ENCODE measurements around the gene RASSF6.
"Not testable (repeated sequence)": the region's sequence is repeated elsewhere in the genome, so short reads cannot be mapped to it uniquely, and the experiment has no call there.

Gene RASSF6

DNA sequence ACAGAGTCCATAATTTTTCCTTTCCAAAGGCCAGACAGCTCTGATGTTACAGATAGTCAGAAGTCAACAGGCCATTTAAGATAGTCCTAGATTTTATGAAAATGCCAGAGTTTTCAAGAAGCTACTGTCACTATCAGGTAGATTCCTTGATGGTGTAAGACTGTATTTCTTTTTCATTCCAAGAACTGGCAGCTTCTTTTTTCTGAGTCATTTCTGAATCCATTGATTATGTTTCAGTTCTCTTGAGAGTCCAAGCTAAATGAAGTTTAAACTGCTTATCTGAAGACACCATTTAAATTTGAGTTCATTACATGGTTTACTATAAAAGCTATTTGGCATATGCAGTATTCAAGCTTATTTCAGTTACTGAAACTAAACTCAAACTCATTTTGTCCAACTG is 44.6 kb downstream of the RASSF6 start:
- H3K9ac ChIP-seq = no peak overlapping the region
- no peak overlapping the region for H3K4me3 ChIP-seq
- H4K20me1 ChIP-seq = no peaks in the 10 kb centered on the region
- H3K4me1 ChIP-seq = peaks cover 0 to 6% (median 0%) of the 10 kb centered on the region in 10 experiments; a peak in 4 of 20 replicates
- TF ChIP-seq Cebpa-rat (IDR thresholded peaks at IDR 0.05) = no peak
- H3K4me2 ChIP-seq = no peak overlapping the region
- no peaks in the 10 kb centered on the region for H3K36me3 ChIP-seq
- no peaks in the 10 kb centered on the region for H3K9me3 ChIP-seq (replicated peaks in 1 of 11)
- H3K27ac ChIP-seq = no peak overlapping the region
- no peaks in the 10 kb centered on the region for H3K27me3 ChIP-seq

DNA sequence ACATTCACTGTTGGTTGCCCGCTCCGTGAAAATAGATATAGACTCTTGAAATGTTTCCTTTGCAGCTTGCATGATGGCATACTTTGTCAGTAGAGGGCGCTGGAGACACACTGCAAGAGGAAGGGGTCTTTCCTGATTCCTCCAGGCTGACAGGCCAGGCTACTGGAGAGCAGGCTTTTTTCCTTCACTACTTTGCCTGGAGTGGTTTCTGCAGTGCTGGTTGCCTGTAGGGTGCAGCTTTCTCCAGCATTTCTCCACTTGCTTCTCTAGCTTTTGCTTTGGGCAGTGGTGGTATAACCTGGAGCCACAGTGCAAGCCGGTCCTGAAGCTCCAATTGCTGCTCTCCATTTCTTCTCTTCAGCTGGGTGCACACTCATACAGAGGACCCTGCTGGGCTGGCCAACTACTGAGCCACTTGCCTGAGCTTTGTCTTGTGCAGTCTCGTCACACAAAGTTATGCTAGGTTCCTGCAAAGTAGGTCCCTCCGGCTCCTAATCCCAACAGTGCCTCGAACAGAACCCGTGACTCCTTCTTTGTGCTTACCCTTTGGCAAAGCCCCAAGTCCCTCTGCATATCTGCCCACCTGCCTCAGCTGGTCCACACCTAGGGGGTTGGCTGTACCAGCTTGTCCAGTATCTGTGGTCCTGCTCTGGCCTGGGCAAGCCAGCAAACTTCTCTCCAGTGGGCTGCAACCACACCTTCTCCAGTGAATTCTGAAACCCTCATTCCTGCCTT is 46.3 kb downstream of the RASSF6 start:
- TF ChIP-seq Cebpa-rat (IDR thresholded peaks at IDR 0.05) = no peak
- Histone ChIP-seq H4K20me1 (no peaks in the 10 kb centered on the region), H3K36me3 (no peaks in the 10 kb centered on the region), H3K27ac (no peak overlapping the region), H3K4me1 (peaks cover 0 to 6% (median 0%) of the 10 kb centered on the region in 10 experiments; a peak in 4 of 20 replicates), H3K9me3 (replicated peaks in 1 of 11) (no peaks in the 10 kb centered on the region), H3K4me2 (no peak overlapping the region), H3K4me3 (no peak overlapping the region), H3K27me3 (no peaks in the 10 kb centered on the region), H3K9ac (no peak overlapping the region)

DNA sequence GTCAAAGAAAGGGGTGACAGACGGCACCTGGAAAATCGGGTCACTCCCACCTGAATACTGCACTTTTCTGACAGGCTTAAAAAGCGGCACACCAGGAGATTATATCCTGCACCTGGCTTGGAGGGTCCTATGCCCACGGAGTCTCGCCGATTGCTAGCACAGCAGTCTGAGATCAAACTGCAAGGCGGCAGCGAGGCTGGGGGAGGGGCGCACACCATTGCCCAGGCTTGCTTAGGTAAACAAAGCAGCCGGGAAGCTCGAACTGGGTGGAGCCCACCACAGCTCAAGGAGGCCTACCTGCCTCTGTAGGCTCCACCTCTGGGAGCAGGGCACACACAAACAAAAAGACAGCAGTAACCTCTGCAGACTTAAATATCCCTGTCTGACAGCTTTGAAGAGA is 69.4 kb downstream of the RASSF6 start:
- H3K4me2 ChIP-seq; H3K36me3 ChIP-seq; H3K27ac ChIP-seq; H3K4me3 ChIP-seq; H4K20me1 ChIP-seq; H3K9ac ChIP-seq; H3K4me1 ChIP-seq; H3K9me3 ChIP-seq (replicated peaks in 1 of 11); H3K27me3 ChIP-seq: not testable (repeated sequence)

DNA sequence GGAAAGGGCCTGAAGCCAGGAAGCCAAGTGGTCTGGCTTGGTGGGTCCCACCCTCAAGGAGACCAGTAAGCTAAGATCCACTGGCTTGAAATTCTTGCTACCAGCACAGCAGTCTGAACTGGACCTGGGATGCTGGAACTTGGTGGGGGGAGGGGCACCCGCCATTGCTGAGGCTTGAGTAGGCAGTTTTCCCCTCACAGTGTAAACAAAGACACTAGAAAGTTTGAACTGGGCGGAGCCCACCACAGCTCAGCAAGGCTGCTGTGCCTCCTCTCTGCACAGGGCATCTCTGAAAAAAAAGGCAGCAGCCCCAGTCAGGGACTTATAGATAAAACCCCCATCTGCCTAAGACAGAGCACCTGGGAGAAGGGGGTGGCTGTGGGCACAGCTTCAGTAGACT is 75.6 kb downstream of the RASSF6 start:
- Histone ChIP-seq H3K4me2 (no peak overlapping the region), H3K27me3 (no peaks in the 10 kb centered on the region), H3K4me3 (no peak overlapping the region), H4K20me1 (no peaks in the 10 kb centered on the region), H3K9me3 (replicated peaks in 1 of 11) (no peaks in the 10 kb centered on the region; a peak in 1 of 22 replicates), H3K36me3 (no peaks in the 10 kb centered on the region), H3K9ac (no peak overlapping the region), H3K27ac (no peak overlapping the region), H3K4me1 (no peaks in the 10 kb centered on the region)
- TF ChIP-seq Cebpa-rat (IDR thresholded peaks at IDR 0.05) = no peak

DNA sequence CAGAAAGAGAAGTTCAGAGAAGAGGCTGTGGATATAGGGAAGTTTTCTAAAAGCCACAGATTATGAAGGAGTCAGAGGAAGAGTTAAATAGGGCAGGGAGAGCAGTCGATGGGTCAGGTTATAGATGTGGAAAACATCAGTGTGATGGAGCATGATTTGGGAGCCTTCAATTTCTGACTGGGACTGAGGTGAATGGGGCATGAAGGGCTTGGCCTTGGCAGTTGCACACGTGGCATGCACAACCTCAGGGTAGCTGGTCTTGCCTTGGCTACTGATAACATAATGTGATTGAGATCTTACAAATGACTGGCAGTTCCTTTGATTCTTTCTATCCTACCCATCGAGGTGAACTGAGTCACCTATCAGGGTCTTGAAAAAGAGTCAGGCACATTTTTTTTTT is 79.0 kb downstream of the RASSF6 start:
- Histone ChIP-seq H3K27me3 (no peaks in the 10 kb centered on the region), H3K9me3 (replicated peaks in 1 of 11) (no peaks in the 10 kb centered on the region; a peak in 1 of 22 replicates), H3K9ac (no peak overlapping the region), H3K4me1 (no peaks in the 10 kb centered on the region), H3K4me2 (no peak overlapping the region), H3K36me3 (no peaks in the 10 kb centered on the region), H4K20me1 (no peaks in the 10 kb centered on the region), H3K27ac (no peak overlapping the region), H3K4me3 (no peak overlapping the region)
- no peak for TF ChIP-seq Cebpa-rat (IDR thresholded peaks at IDR 0.05)

DNA sequence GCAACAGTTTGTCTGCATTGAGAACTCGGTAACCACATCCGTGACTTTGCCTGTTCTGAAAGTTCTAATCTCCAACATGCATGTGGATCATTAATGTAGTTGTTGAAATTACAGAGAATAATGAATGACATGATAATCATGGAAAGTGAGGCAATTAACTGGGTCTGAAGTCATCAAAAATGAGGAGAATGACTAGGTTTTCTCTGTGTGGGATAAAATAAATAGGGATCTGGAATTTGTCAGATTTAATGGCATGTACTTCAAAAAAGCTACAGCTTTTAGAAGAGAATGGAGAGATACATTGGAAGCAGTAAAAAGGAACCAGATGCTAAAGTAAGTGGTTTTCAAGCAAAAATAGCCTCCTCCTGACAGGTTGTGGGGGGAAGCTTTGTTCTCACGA is 79.4 kb downstream of the RASSF6 start:
- no peak overlapping the region for H3K4me3 ChIP-seq
- H3K9me3 ChIP-seq (replicated peaks in 1 of 11) = no peaks in the 10 kb centered on the region; a peak in 1 of 22 replicates
- no peak overlapping the region for H3K27ac ChIP-seq
- H3K4me1 ChIP-seq = no peaks in the 10 kb centered on the region
- TF ChIP-seq Cebpa-rat (IDR thresholded peaks at IDR 0.05) = no peak
- no peaks in the 10 kb centered on the region for H3K36me3 ChIP-seq
- H4K20me1 ChIP-seq = no peaks in the 10 kb centered on the region
- H3K4me2 ChIP-seq = no peak overlapping the region
- H3K9ac ChIP-seq = no peak overlapping the region
- no peaks in the 10 kb centered on the region for H3K27me3 ChIP-seq

DNA sequence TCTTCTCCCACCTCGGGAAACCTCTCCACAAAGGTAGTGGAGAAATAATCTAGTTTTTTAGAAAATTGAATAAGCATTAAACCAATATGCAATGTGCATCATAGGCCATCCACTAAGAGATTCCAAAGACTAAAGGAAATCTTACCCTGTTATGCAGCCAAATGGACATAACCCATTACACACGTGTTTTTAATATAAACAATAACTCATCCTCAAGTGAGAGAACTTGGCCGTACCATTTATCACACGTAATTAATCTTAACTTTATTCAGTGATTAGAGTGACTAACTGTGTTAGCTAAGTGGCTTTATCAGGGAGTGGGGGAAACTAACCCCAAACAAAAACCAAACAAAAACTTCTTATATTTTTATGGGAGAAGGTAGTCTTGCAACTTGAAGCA is 80.8 kb downstream of the RASSF6 start:
- TF ChIP-seq Cebpa-rat (IDR thresholded peaks at IDR 0.05) = no peak
- Histone ChIP-seq H3K9ac (no peak overlapping the region), H4K20me1 (no peaks in the 10 kb centered on the region), H3K9me3 (replicated peaks in 1 of 11) (no peaks in the 10 kb centered on the region; a peak in 1 of 22 replicates), H3K27me3 (no peaks in the 10 kb centered on the region), H3K4me3 (no peak overlapping the region), H3K4me1 (no peaks in the 10 kb centered on the region), H3K27ac (no peak overlapping the region), H3K36me3 (no peaks in the 10 kb centered on the region), H3K4me2 (no peak overlapping the region)

DNA sequence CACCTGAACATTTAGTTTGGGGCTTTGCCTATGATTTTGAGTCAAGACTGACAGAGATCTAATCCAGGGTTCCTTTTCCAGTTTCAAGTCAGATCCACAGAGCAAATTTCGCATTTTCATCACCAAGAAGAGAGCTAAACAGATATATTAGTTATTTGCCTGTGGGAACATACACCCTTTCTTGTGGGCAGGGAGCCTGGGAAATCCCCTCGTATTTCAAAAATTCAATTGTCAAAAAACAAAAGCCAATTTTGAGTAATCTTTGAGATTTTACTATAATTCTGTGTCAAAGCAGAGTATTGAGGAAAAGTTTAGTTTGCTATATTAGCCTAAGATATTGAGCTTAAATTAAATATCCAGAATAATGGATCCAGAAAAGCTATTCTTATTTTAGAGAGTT is 82.1 kb downstream of the RASSF6 start:
- no peaks in the 10 kb centered on the region for H3K4me1 ChIP-seq
- no peak overlapping the region for H3K9ac ChIP-seq
- no peaks in the 10 kb centered on the region for H3K36me3 ChIP-seq
- no peaks in the 10 kb centered on the region for H3K9me3 ChIP-seq (replicated peaks in 1 of 11)
- TF ChIP-seq Cebpa-rat (IDR thresholded peaks at IDR 0.05) = no peak
- H3K4me2 ChIP-seq = no peak overlapping the region
- H3K27me3 ChIP-seq = no peaks in the 10 kb centered on the region
- H3K4me3 ChIP-seq = no peak overlapping the region
- no peak overlapping the region for H3K27ac ChIP-seq
- H4K20me1 ChIP-seq = no peaks in the 10 kb centered on the region

DNA sequence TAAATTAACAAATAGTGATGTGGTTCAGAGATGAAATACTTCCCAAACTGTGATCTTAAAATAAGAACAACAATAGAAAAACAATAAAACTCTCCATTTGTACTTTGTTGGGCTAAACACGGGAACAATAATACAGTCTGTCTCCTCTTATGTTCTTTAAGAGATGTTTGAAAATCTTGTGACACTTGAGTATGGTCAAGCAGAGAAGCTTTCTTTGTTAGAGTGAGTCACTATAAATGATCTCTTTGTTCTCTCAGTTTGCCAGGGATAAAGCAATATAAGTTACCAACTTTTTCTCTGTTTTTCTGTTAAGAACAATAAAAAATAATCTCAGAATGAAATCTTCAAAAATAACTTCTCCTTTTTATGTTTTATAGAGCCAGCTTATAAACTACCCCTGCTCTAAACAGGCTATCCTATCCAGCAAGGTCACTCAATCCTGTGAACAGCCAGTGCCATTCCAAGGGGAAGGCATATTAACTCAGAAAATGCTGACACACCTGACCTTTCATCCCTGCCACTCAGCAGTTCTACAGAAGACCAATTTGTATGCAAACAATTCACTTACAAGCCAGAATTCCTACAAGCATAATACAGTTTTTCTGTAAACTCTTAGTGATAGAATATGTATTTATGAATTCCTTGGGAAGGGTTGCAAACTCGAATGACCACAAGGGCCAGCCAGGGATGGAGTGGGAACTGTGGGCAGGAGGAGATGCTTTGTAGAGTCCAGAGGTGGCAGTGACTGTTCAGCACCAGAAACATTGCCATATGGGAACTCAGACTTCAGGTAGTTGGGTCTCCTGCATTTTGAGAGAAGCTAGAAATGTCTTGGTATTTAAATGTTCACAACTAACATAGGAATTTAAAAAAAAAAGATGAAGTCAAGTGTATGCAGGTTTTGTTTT is 86.5 kb downstream of the RASSF6 start:
- no peak overlapping the region for H3K4me2 ChIP-seq
- H3K9me3 ChIP-seq (replicated peaks in 1 of 11) = no peaks in the 10 kb centered on the region
- H3K4me1 ChIP-seq = no peaks in the 10 kb centered on the region
- TF ChIP-seq Cebpa-rat (IDR thresholded peaks at IDR 0.05) = no peak
- H4K20me1 ChIP-seq = no peaks in the 10 kb centered on the region
- no peak overlapping the region for H3K27ac ChIP-seq
- H3K9ac ChIP-seq = no peak overlapping the region
- H3K27me3 ChIP-seq = no peaks in the 10 kb centered on the region
- H3K4me3 ChIP-seq = no peak overlapping the region
- no peaks in the 10 kb centered on the region for H3K36me3 ChIP-seq

DNA sequence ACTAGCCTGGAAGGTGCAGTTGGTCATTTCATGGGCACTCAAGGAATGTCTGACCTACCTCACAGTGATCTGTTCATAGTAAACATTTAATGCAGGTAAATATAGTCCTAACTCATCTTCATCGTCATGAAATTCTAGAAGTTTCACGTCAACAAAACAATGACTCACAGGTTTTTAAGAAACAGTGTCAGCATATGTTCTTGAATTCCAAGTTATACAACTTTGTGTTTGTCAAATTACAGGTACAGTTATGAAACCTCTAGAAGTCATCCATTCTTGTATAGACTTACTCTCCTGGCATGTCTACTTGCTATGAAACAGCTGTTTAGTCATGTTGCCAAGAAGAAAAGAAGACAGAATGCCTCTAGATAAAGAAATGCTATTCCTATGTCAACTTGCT is 92.1 kb downstream of the RASSF6 start:
- no peaks in the 10 kb centered on the region for H3K4me1 ChIP-seq
- no peak for TF ChIP-seq Cebpa-rat (IDR thresholded peaks at IDR 0.05)
- no peak overlapping the region for H3K9ac ChIP-seq
- H3K27ac ChIP-seq = no peak overlapping the region
- no peaks in the 10 kb centered on the region for H3K9me3 ChIP-seq (replicated peaks in 1 of 11)
- no peaks in the 10 kb centered on the region for H4K20me1 ChIP-seq
- no peak overlapping the region for H3K4me3 ChIP-seq
- no peaks in the 10 kb centered on the region for H3K36me3 ChIP-seq
- H3K27me3 ChIP-seq = no peaks in the 10 kb centered on the region
- no peak overlapping the region for H3K4me2 ChIP-seq
